Omental fat pad (tissue), 4 donors: Measurements from ENCODE around the gene EMID1. TPM values are rescaled to one million over a fixed set of nuclear protein-coding genes. Genes with fewer than 3 reads are reported as not detected.

ENCODE experiments used
- ATAC-seq: fragments of 150-250 bp; one replicate; pipeline ENCODE4 v1.9.1; 2016; ENCODE audit warnings: mild to moderate bottlenecking, moderate library complexity; ENCODE audit not compliant: low FRiP score
- DNase-seq: peaks from one replicate; pipeline ENCODE4 v3.0.0-alpha.2; 2019; ENCODE audit warnings: low spot score
- total RNA-seq, 4 donors: library from RNA; depleted of rRNA; stranded (reverse); fragments of >200 nt; gene quantifications; one replicate each; pipeline ENCODE4 v1.1.0, GENCODE V29; 2016
- TF ChIP-seq, protein P1 (sequence below), 3 donors: fragments of 450-650 bp; IDR thresholded peaks; one replicate each; pipeline ENCODE4 v1.5.1; 2016 to 2017; ENCODE audit warnings: antibody characterized with exemption in 3 of 3, mild to moderate bottlenecking in 3 of 3, moderate library complexity in 2 of 3

Gene EMID1
- total RNA-seq, 4 donors from 2014 or later: 1.5 to 2.5 (median 1.7) TPM

DNA sequence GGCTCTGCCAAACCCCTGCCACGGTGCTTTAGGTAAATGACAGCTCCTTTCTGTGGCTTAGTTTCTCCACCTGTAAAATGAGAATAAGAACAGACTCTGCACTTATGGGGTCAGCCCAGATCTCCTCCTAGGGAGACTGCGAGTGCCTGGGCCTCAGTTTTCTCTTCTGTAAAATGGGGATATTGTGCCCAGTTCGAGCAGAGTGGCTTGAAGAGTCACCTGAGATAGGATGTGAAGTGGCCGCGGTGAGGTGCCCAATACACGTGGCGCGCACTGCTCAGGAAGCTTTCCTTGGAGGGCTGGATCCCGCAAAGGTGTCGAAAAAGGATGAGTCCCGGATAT is 473 bp upstream of the EMID1 start:
- TF ChIP-seq, protein P1, sequence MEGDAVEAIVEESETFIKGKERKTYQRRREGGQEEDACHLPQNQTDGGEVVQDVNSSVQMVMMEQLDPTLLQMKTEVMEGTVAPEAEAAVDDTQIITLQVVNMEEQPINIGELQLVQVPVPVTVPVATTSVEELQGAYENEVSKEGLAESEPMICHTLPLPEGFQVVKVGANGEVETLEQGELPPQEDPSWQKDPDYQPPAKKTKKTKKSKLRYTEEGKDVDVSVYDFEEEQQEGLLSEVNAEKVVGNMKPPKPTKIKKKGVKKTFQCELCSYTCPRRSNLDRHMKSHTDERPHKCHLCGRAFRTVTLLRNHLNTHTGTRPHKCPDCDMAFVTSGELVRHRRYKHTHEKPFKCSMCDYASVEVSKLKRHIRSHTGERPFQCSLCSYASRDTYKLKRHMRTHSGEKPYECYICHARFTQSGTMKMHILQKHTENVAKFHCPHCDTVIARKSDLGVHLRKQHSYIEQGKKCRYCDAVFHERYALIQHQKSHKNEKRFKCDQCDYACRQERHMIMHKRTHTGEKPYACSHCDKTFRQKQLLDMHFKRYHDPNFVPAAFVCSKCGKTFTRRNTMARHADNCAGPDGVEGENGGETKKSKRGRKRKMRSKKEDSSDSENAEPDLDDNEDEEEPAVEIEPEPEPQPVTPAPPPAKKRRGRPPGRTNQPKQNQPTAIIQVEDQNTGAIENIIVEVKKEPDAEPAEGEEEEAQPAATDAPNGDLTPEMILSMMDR (IDR thresholded peaks at IDR 0.05): no peak
- no peak for DNase-seq
- no peak for ATAC-seq

DNA sequence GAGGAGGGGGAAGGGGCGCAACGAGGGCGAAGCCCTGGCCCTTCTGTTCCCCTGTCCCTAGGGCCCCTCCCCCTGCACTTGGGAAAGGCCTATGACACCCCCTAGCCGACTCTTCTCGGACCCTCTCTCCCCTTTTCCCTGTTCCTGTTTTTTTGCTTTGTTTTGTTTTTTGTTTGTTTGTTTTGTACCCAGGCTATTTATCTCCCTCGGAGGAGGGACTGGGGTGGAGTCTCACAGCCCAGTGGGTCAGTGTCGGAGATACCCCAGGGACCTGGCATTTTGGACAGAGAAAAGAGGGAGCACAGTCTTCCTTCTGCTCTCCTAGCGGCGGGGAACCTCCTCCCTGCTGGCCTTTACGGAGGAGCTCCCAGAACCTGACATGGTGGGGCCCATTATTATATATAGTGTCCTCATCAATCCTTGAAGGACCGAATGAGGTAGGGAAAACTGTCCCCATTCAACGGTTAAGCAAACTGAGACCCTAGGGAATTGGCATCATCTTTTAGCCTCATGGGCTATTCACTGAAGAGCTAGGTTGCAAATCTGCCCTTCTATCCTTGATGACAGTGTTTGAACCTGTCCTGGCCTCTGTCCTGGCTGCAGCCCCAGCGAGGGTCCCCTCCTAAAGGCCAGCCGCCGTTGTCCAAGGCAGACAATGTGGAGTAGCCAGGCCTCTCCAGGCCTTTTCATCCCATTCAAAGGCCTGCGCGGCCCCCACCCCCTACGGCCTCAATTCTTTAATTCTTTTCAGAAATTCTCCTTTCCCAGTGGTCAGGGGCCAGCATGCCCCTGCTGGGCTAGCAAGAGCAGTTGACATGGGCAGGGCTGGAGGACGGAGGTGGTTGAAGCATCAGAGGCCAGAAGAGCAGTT is 911 bp downstream of the EMID1 start:
- TF ChIP-seq, protein P1 (IDR thresholded peaks at IDR 0.05): no peak
- DNase-seq (no peak), ATAC-seq (no peak)

DNA sequence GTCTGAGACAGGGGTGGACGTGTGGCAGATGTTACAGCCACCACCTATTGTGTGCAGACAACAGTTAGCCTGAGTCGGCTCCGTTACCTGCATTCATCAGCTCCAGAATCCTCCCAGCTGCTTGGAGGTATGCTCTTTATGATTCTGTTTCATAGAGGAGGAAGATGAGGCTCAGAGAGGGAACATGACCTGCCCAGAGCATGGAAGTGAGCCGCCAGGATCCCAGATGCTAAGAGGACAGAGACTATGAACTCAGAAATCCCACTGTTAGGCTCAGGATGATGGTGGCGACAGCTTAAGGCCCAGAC is 1.5 kb downstream of the EMID1 start:
- TF ChIP-seq, protein P1 (IDR thresholded peaks at IDR 0.05): no peak
- no peak for DNase-seq
- ATAC-seq: no peak

DNA sequence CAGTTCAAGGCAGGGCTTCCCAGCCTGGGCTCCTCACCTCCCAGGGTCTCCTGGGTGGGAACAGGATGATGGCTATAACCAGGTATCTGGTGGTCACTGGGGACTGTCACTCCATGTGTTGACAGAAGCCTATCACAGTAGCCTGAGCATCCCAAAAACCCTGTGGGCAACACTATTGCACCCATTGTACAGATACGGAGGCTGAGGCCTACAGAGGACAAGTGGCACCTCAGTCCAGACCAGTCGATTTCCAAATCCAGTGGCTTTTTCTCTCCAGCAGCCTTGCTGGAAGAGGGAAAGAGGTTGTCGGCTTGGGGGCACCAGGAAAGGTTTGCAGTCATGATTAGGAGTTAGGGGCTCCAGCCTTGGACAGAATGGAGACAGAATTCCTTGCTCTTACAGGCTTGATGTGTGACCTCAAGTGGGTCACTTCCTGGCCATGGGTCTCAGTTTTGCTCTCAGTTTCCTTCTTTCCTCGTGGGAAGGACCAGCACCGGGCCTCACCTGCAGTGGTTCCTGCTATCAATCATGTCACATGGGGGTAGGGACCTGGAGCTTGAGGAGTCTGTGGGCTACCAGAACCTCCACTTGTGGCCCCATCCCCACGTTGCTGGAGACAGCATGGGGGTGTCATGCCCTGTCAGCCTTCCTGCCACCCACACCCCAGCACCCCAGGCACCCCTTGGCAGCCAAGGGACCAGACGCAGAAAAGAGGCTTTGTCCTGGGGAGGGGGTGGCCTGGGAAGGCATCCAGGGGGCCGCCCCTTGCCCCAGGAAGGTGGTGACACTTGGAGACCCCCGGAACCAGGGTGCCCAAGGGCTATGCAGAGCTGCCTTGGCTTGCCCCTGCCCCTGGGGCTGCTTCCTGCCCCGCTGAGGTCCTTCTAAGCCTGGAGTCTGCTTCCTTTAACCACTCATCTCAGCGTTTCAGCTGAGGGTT is 2.1 kb downstream of the EMID1 start:
- TF ChIP-seq, protein P1 (IDR thresholded peaks at IDR 0.05): no peak
- ATAC-seq (no peak), DNase-seq (no peak)

DNA sequence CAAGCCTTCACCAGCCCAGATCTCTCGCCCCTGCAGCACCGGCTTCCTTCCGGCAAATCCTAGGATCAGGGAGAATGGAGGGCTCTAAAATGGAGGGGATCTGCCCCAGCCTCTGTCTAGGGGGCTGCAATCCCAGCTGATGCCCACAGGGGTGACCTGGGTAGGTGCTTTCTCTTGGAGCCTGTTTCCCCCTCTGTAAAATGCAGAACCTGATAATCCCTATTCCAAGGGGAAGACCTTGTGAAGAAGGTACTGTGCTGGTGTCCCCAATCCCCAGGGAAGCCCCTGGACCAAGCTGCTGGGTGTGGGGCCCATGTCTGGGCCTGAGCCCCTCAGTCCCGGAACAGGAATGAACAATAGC is 2.8 kb downstream of the EMID1 start:
- ATAC-seq: no peak
- DNase-seq: no peak
- TF ChIP-seq, protein P1 (IDR thresholded peaks at IDR 0.05): no peak

DNA sequence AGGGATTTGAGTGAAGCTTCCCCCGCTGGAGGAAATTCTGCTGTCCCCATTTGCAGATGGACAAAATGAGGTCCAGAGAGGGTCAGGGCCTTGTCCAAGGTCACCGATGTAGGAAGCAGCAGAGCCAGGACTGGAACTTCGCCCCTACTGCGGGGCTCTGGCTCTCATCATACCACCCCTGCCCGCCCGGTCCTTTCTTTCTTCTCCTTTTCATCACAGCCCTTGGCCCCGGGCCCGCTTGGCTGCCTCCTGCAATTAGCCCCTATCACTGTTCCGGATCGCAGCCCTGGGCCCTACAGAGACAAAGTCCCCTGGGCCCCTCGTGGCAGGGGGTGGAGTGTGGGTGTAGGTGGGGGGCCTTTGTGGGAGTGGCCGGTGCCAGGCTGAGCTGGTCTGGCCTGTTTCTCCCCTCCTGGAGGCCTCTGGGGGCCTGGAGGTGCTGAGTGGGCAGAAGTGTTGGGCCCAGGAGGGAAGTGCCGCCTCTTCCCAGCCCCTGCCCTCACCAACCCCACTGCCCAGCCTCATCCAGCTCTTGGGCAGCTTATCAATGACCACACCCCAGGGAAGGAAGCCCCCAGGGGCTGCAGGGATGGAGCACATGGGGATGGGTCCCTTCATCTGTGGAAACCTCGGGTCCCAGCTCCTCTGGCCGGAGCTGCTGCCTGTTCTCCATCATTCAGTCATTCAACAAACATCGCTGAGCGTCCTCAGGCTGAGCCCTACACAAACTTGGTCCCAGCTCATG is 3.4 kb downstream of the EMID1 start:
- ATAC-seq (no peak), DNase-seq (no peak)
- TF ChIP-seq, protein P1 (IDR thresholded peaks at IDR 0.05): no peak
